Prostate gland (tissue), 2 donors: ENCODE data around the gene MT3. TPM values are rescaled to one million over a fixed set of nuclear protein-coding genes. Genes with fewer than 3 reads are reported as not detected.

Experiments
- DNase-seq: peaks from one replicate; pipeline ENCODE4 v3.0.0-alpha.2; 2019; ENCODE audit warnings: low spot score
- H3K27ac ChIP-seq, 2 donors: fragments of 200-600 bp; sonication (generic); 2 replicates each; pipeline ENCODE4 v1.5.1; 2017 to 2019
- H3K27me3 ChIP-seq: fragments of 200-600 bp; sonication (generic); replicated peaks from 2 replicates; pipeline ENCODE4 v1.5.1; 2019; ENCODE audit not compliant: insufficient read depth
- H3K36me3 ChIP-seq, 2 donors: fragments of 200-600 bp; sonication (generic); 1 replicate in 1 of 2; 2 replicates in 1 of 2; pipeline versions ENCODE4 v1.5.1 to v1.8.1; 2017 to 2019
- H3K4me1 ChIP-seq: fragments of 200-600 bp; sonication (generic); replicated peaks from 2 replicates; pipeline ENCODE4 v1.5.1; 2019
- H3K4me3 ChIP-seq, 2 donors: fragments of 200-600 bp; sonication (generic); 2 replicates each; pipeline ENCODE4 v1.5.1; 2017 to 2019
- H3K9me3 ChIP-seq: fragments of 200-600 bp; sonication (generic); 2 replicates; pipeline ENCODE4 v1.5.1; 2017
- CTCF ChIP-seq, 4 experiments: fragments of 200-600 bp in 2 of 4; fragments of 450-650 bp in 2 of 4; sonication (generic) in 2 of 4; IDR thresholded peaks; 1 replicate in 3 of 4; 2 replicates in 1 of 4; pipeline ENCODE4 v1.5.1; 2016 to 2019; ENCODE audit warnings: antibody characterized with exemption in 4 of 4, mild to moderate bottlenecking in 2 of 4, moderate library complexity in 2 of 4
- POLR2A ChIP-seq: fragments of 450-650 bp; IDR thresholded peaks from one replicate; pipeline ENCODE4 v1.6.1; 2016; ENCODE audit warnings: antibody characterized with exemption, mild to moderate bottlenecking
- POLR2AphosphoS5 ChIP-seq: sonication (generic); formaldehyde crosslinking; IDR thresholded peaks from one replicate; pipeline ENCODE4 v1.6.1; 2017; ENCODE audit warnings: antibody characterized with exemption
- WGBS: methylation state at CpG from one replicate; pipeline ENCODE4 v1.1.5; 2018; 5-methylcytosine and 5-hydroxymethylcytosine counted together
- intact Hi-C: fragments of 100-400 bp; cut with DNase I; formaldehyde crosslinking; loops from one replicate; pipeline ENCODE4 v1.14.2; 2022
- total RNA-seq, 2 donors: library from RNA; depleted of rRNA; stranded (reverse); fragments of >200 nt; gene quantifications; one replicate each; pipeline ENCODE4 v1.1.0, GENCODE V29; 2016

The MT3 gene
- total RNA-seq, 2 donors from 2014 or later: 1.6 TPM; not detected in 1

GRCh38 chr16:56608043-56608875, 18.9 kb downstream of the MT3 start, which contains the start of gene MT2A:
TSS of gene MT2A (plus strand) at chr16:56608584. CDS start at chr16:56608656, 72 bp downstream.
- no peaks in the 10 kb centered on the region for H3K36me3 ChIP-seq
- TF ChIP-seq POLR2A: peak; percentile 77
- TF ChIP-seq POLR2AphosphoS5: peak; percentile 78
- no peak for TF ChIP-seq CTCF (IDR thresholded peaks at IDR 0.05)
- no peaks in the 10 kb centered on the region for H3K9me3 ChIP-seq
- no peaks in the 10 kb centered on the region for H3K27me3 ChIP-seq
- H3K4me1 ChIP-seq: peaks cover 22% of the 10 kb centered on the region
- peak within 1 kb of the TSS; percentile 33 to 57 for H3K4me3 ChIP-seq
- intact Hi-C loops: loop anchor here (5.0 kb wide), 1 partner anchor 74 kb away; the partner anchor contains the start of gene MT1X
- 9% methylated on average over 44 of the region's 62 CpGs for WGBS
- peak within 1 kb of the TSS; percentile 86 to 90 for H3K27ac ChIP-seq
- DNase-seq: peak; percentile 95

GRCh38 chr16:56608876-56609462, 19.6 kb downstream of the MT3 start:
- peak overlapping the region; percentile 86 to 90 for H3K27ac ChIP-seq
- peak overlapping the region; percentile 33 to 57 for H3K4me3 ChIP-seq
- peaks cover 22% of the 10 kb centered on the region for H3K4me1 ChIP-seq
- no peak for DNase-seq
- no peaks in the 10 kb centered on the region for H3K36me3 ChIP-seq
- no peaks in the 10 kb centered on the region for H3K27me3 ChIP-seq
- WGBS: 0% methylated on average over 21 of the region's 21 CpGs
- intact Hi-C loops: loop anchor here (5.0 kb wide), 1 partner anchor 73 kb away; the partner anchor contains the start of gene MT1X
- no peaks in the 10 kb centered on the region for H3K9me3 ChIP-seq
- TF ChIP-seq POLR2AphosphoS5: no peak
- TF ChIP-seq POLR2A: no peak
- TF ChIP-seq CTCF (IDR thresholded peaks at IDR 0.05): no peak

- Histone ChIP-seq H3K4me3 (peak overlapping the region; percentile 33 to 57), H3K27me3 (no peaks in the 10 kb centered on the region), H3K36me3 (no peaks in the 10 kb centered on the region), H3K9me3 (no peaks in the 10 kb centered on the region), H3K27ac (peak overlapping the region; percentile 86 to 90), H3K4me1 (peaks cover 22% of the 10 kb centered on the region)
- intact Hi-C loops: loop anchor here (5.0 kb wide), 1 partner anchor 73 kb away; the partner anchor contains the start of gene MT1X
- TF ChIP-seq POLR2AphosphoS5 (peak; percentile 41), CTCF (IDR thresholded peaks at IDR 0.05) (no peak), POLR2A (peak; percentile 31)
- WGBS: 0% methylated on average over 6 of the region's 6 CpGs
- DNase-seq: peak; percentile 72
These were observed 20.2 kb downstream of the MT3 start for GRCh38 chr16:56609463-56609921.

- intact Hi-C loops: no loop called here
- peak overlapping the region; percentile 33 to 57 for H3K4me3 ChIP-seq
- H3K9me3 ChIP-seq: no peaks in the 10 kb centered on the region
- H3K27ac ChIP-seq: peak overlapping the region; percentile 86 to 90
- no peaks in the 10 kb centered on the region for H3K27me3 ChIP-seq
- TF ChIP-seq POLR2AphosphoS5 (peak; percentile 37), POLR2A (peak; percentile 15), CTCF (IDR thresholded peaks at IDR 0.05) (no peak)
- peak; percentile 49 for DNase-seq
- peaks cover 22% of the 10 kb centered on the region for H3K4me1 ChIP-seq
- H3K36me3 ChIP-seq: no peaks in the 10 kb centered on the region
- WGBS: 16% methylated on average over 10 of the region's 10 CpGs
These were observed 20.8 kb downstream of the MT3 start for GRCh38 chr16:56610017-56610608.
